ENCODE results near the gene TAF8. TPM values are rescaled to one million over a fixed set of nuclear protein-coding genes. Genes with fewer than 3 reads are reported as not detected.

TAF8 gene
- total and polyA plus RNA-seq, 10 of the 15 experiments (the other 5 are each of a cell fraction or from before 2014, with no cell fraction given), result 11.7 to 30.9 (median 19.9) TPM

DNA sequence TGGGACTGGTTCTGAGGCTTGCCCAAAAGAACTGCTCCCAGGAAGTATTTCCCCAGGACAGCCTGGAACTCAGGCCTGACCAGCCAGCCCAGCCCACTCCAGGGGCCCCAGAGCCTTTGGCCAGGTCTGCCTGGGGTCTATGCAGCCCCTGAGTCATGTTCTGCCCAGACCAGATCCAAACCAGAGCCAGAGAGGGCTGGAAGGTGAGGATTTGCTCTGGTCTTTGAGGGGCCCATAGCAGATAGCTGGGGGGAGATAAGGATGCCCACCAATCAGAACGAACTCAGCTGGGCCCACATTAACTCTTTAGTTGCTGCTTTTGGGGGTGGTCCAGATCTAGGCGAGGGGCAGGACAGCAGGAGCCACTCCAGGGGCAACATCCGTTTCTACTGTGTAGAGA lies 75.3 kb downstream of the TAF8 start:
- no peak for ATAC-seq
- in situ Hi-C loops (cut with MboI), result no loop called here
- ChIA-PET CTCF (no interaction called here), SMC1A (ENCODE audit: uncharacterized antibody, unreplicated experiment) (no interaction called here), RAD21 (ENCODE audit: unreplicated experiment) (no interaction called here), POLR2A (no interaction called here)
- Histone ChIP-seq H3K27ac (ENCODE audit: control insufficient read depth, insufficient read depth) (no peak overlapping the region), H4K20me1 (ENCODE audit: control insufficient read depth, insufficient read depth) (no peaks in the 10 kb centered on the region), H2AFZ (ENCODE audit: control insufficient read depth, low read depth, low read length) (no peak overlapping the region), H3K4me1 (ENCODE audit: control insufficient read depth, insufficient read depth, low read length) (no peaks in the 10 kb centered on the region), H3K9ac (ENCODE audit: control insufficient read depth, insufficient read depth, low read length) (no peak overlapping the region), H3K27me3 (replicated peaks in 1 of 2; ENCODE audit: control insufficient read depth in 2 of 2, insufficient read depth in 2 of 2, low read length in 1 of 2) (no peaks in the 10 kb centered on the region), H3K4me3 (no peak overlapping the region), H3K9me3 (replicated peaks; ENCODE audit: control insufficient read depth, insufficient read depth, low read length) (no peaks in the 10 kb centered on the region), H3K4me2 (ENCODE audit: control insufficient read depth, insufficient read depth) (no peak overlapping the region), H3K79me2 (ENCODE audit: control insufficient read depth, insufficient read depth, low read length) (no peaks in the 10 kb centered on the region), H3K36me3 (ENCODE audit: control insufficient read depth in 2 of 2, insufficient read depth in 2 of 2, low read length in 1 of 2) (no peaks in the 10 kb centered on the region)
- BruUV-seq (replicated peaks), result no TSS peak
- no peak for DNase-seq (ENCODE audit: low read depth, low spot score)
- WGBS (ENCODE audit: insufficient coverage, insufficient replicate concordance, low lambda C conversion rate, missing lambda C conversion rate), result 13% methylated on average over 3 of the region's 3 CpGs
- intact Hi-C loops (cut with micrococcal nuclease; ENCODE audit: unreplicated experiment), result no loop called here
- TF ChIP-seq, protein P1, sequence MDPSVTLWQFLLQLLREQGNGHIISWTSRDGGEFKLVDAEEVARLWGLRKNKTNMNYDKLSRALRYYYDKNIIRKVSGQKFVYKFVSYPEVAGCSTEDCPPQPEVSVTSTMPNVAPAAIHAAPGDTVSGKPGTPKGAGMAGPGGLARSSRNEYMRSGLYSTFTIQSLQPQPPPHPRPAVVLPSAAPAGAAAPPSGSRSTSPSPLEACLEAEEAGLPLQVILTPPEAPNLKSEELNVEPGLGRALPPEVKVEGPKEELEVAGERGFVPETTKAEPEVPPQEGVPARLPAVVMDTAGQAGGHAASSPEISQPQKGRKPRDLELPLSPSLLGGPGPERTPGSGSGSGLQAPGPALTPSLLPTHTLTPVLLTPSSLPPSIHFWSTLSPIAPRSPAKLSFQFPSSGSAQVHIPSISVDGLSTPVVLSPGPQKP (IDR thresholded peaks at IDR 0.05; ENCODE audit: low read depth, low read length), result no peak
- FAIRE-seq, result no peak

- H3K79me2 ChIP-seq (ENCODE audit: control insufficient read depth, insufficient read depth, low read length), result no peaks in the 10 kb centered on the region
- RAD21 ChIA-PET (ENCODE audit: unreplicated experiment), result no interaction called here
- no peak overlapping the region for H3K27ac ChIP-seq (ENCODE audit: control insufficient read depth, insufficient read depth)
- DNase-seq (ENCODE audit: low read depth, low spot score) (no peak), FAIRE-seq (no peak), ATAC-seq (no peak)
- no peak overlapping the region for H3K4me3 ChIP-seq
- H3K9me3 ChIP-seq (replicated peaks; ENCODE audit: control insufficient read depth, insufficient read depth, low read length), result no peaks in the 10 kb centered on the region
- H2AFZ ChIP-seq (ENCODE audit: control insufficient read depth, low read depth, low read length), result no peak overlapping the region
- no peaks in the 10 kb centered on the region for H4K20me1 ChIP-seq (ENCODE audit: control insufficient read depth, insufficient read depth)
- intact Hi-C loops (cut with micrococcal nuclease; ENCODE audit: unreplicated experiment) (no loop called here), in situ Hi-C loops (cut with MboI) (no loop called here)
- H3K4me2 ChIP-seq (ENCODE audit: control insufficient read depth, insufficient read depth), result no peak overlapping the region
- no TSS peak for BruUV-seq (replicated peaks)
- POLR2A ChIA-PET, result interaction anchor here (0.5 kb wide), 1 partner anchor 97 kb away, joined by 4 read pairs; no protein-coding TSS in a partner anchor
- no peak overlapping the region for H3K9ac ChIP-seq (ENCODE audit: control insufficient read depth, insufficient read depth, low read length)
- H3K4me1 ChIP-seq (ENCODE audit: control insufficient read depth, insufficient read depth, low read length), result no peaks in the 10 kb centered on the region
- TF ChIP-seq TCF3 (IDR thresholded peaks at IDR 0.05; ENCODE audit: borderline replicate concordance, insufficient read depth, low read depth, low read length), result no peak
- no peak for TF ChIP-seq NRF1 (conservative IDR thresholded peaks at IDR 0.05; ENCODE audit: low read depth, low read length)
- no peak for TF ChIP-seq KAT2A (conservative IDR thresholded peaks at IDR 0.05; ENCODE audit: control insufficient read depth, low read depth, low read length)
- no peak for TF ChIP-seq BACH1 (IDR thresholded peaks at IDR 0.05; ENCODE audit: borderline replicate concordance)
- no peak for TF ChIP-seq IKZF2 (IDR thresholded peaks at IDR 0.05)
- no peak for TF ChIP-seq JUND (IDR thresholded peaks at IDR 0.05; ENCODE audit: low read depth, low read length)
- TF ChIP-seq MAX (IDR thresholded peaks at IDR 0.05; ENCODE audit: low read depth, low read length), result no peak
- TF ChIP-seq SIN3A (IDR thresholded peaks at IDR 0.05; ENCODE audit: low read depth, low read length), result no peak
- no peak for TF ChIP-seq IKZF1 (conservative IDR thresholded peaks at IDR 0.05)
- no peak for TF ChIP-seq YY1 (IDR thresholded peaks at IDR 0.05; ENCODE audit: low read depth, low read length)
- no peak for TF ChIP-seq EP300 (IDR thresholded peaks at IDR 0.05; ENCODE audit: borderline replicate concordance in 1 of 2, control insufficient read depth in 1 of 2, low read depth in 2 of 2, low read length in 2 of 2)
- TF ChIP-seq SMARCA5 (IDR thresholded peaks at IDR 0.05), result no peak
- SMC1A ChIA-PET (ENCODE audit: uncharacterized antibody, unreplicated experiment), result interaction anchor here (1.4 kb wide), 1 partner anchor 36 kb away, joined by 4 read pairs; no protein-coding TSS in a partner anchor
- CTCF ChIA-PET, result interaction anchor here (0.8 to 1.2 kb wide), 3 partner anchors 8 to 24 kb away, joined by 3 to 4 read pairs (median 3); no protein-coding TSS in a partner anchor
- no peaks in the 10 kb centered on the region for H3K36me3 ChIP-seq (ENCODE audit: control insufficient read depth in 2 of 2, insufficient read depth in 2 of 2, low read length in 1 of 2)
- H3K27me3 ChIP-seq (replicated peaks in 1 of 2; ENCODE audit: control insufficient read depth in 2 of 2, insufficient read depth in 2 of 2, low read length in 1 of 2), result no peaks in the 10 kb centered on the region; a peak in 1 of 4 replicates
- 43% methylated on average over 25 of the region's 25 CpGs for WGBS (ENCODE audit: insufficient coverage, insufficient replicate concordance, low lambda C conversion rate, missing lambda C conversion rate)
These were observed 78.4 kb downstream of the TAF8 start for GRCh38 chr6:42128460-42129359.

Data from GM12878 (cell line).